Loucy (cell line): ENCODE measurements around the gene IFNL1.

Experiments
- H2AFZ ChIP-seq: fragments of 200-600 bp; sonication (generic); 2 replicates; pipeline ENCODE4 v1.6.0; 2016; ENCODE audit warnings: antibody characterized with exemption, mild to moderate bottlenecking, low read length, moderate library complexity
- H3F3A ChIP-seq: fragments of 200-600 bp; 2 replicates; pipeline ENCODE4 v1.6.0; 2016; ENCODE audit warnings: antibody characterized with exemption, low read depth, mild to moderate bottlenecking
- H3K27me3 ChIP-seq: fragments of 200-600 bp; sonication (generic); 2 replicates; pipeline ENCODE4 v1.6.1; 2014; ENCODE audit warnings: low read length, mild to moderate bottlenecking; ENCODE audit not compliant: insufficient read depth, poor library complexity, severe bottlenecking
- H3K36me3 ChIP-seq: fragments of 200-600 bp; sonication (generic); 2 replicates; pipeline ENCODE4 v1.6.1; 2016; ENCODE audit warnings: low read length; ENCODE audit not compliant: insufficient read depth
- H3K4me1 ChIP-seq: fragments of 200-600 bp; sonication (generic); 2 replicates; pipeline ENCODE4 v1.5.1; 2014; ENCODE audit warnings: low read length, mild to moderate bottlenecking; ENCODE audit not compliant: insufficient read depth, poor library complexity, severe bottlenecking
- H3K4me2 ChIP-seq: fragments of 200-600 bp; sonication (generic); 2 replicates; pipeline ENCODE4 v1.6.0; 2014; ENCODE audit warnings: antibody characterized with exemption, low read length, low read depth, mild to moderate bottlenecking; ENCODE audit not compliant: poor library complexity, severe bottlenecking
- H3K4me3 ChIP-seq: fragments of 200-600 bp; sonication (generic); 2 replicates; pipeline ENCODE4 v1.5.1; 2014; ENCODE audit warnings: low read length, mild to moderate bottlenecking, mixed read lengths; ENCODE audit not compliant: poor library complexity, severe bottlenecking
- H3K79me2 ChIP-seq: fragments of 200-600 bp; sonication (generic); 2 replicates; pipeline ENCODE4 v1.6.1; 2014; ENCODE audit warnings: low read length; ENCODE audit not compliant: insufficient read depth
- H3K9ac ChIP-seq: fragments of 200-600 bp; sonication (generic); 2 replicates; pipeline ENCODE4 v1.6.0; 2014; ENCODE audit warnings: mild to moderate bottlenecking, low read depth, low read length, moderate library complexity; ENCODE audit not compliant: poor library complexity, severe bottlenecking
- H3K9me2 ChIP-seq: fragments of 200-600 bp; sonication (generic); replicated peaks from 2 replicates; pipeline ENCODE4 v1.6.1; 2016; ENCODE audit warnings: low read depth, low read length, mixed read lengths
- H3K9me3 ChIP-seq: fragments of 200-600 bp; sonication (generic); 2 replicates; pipeline ENCODE4 v1.6.1; 2014; ENCODE audit warnings: mild to moderate bottlenecking, antibody characterized with exemption, low read length, low read depth; ENCODE audit not compliant: insufficient read depth
- H4K20me1 ChIP-seq: fragments of 200-600 bp; sonication (generic); 2 replicates; pipeline ENCODE4 v1.6.0; 2014; ENCODE audit warnings: antibody characterized with exemption, low read length, mild to moderate bottlenecking; ENCODE audit not compliant: insufficient read depth, poor library complexity, severe bottlenecking
- EZH2phosphoT487 ChIP-seq: fragments of 200-600 bp; IDR thresholded peaks from 2 replicates; pipeline ENCODE4 v1.6.1; 2018; ENCODE audit warnings: antibody characterized with exemption, mild to moderate bottlenecking, moderate library complexity, borderline replicate concordance
- TF ChIP-seq, protein P1 (sequence below): fragments of 200-600 bp; sonication (generic); conservative IDR thresholded peaks from 2 replicates; pipeline ENCODE4 v1.5.1; 2014; ENCODE audit warnings: mild to moderate bottlenecking, antibody characterized with exemption, low read length

The IFNL1 gene

DNA sequence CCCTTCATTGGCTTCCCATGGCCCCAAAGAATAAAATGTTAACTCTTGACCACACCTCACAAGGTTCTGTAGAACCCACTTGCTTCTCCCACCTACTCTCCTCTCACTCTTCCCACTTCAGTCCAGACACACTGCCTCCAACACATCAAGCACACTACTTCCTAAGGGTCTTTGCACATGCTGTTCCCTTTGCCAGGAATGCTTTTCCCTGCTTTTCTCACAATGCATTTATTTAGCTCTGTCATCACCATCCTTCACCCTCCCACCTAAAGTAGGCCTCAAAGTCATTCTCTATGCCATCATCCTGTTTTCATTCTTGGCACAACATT is 7.9 kb downstream of the IFNL1 start:
- Histone ChIP-seq H3K9me3 (no peaks in the 10 kb centered on the region), H2AFZ (no peak overlapping the region), H3K9ac (no peak overlapping the region), H3K4me3 (no peak overlapping the region), H3K79me2 (no peaks in the 10 kb centered on the region), H3K4me2 (no peak overlapping the region), H3K27me3 (no peaks in the 10 kb centered on the region), H3F3A (no peaks in the 10 kb centered on the region), H3K4me1 (no peaks in the 10 kb centered on the region), H3K36me3 (no peaks in the 10 kb centered on the region; the same call in 1 of the 2 replicates), H4K20me1 (no peaks in the 10 kb centered on the region), H3K9me2 (no peaks in the 10 kb centered on the region)
- TF ChIP-seq EZH2phosphoT487, result no peak
- TF ChIP-seq, protein P1, sequence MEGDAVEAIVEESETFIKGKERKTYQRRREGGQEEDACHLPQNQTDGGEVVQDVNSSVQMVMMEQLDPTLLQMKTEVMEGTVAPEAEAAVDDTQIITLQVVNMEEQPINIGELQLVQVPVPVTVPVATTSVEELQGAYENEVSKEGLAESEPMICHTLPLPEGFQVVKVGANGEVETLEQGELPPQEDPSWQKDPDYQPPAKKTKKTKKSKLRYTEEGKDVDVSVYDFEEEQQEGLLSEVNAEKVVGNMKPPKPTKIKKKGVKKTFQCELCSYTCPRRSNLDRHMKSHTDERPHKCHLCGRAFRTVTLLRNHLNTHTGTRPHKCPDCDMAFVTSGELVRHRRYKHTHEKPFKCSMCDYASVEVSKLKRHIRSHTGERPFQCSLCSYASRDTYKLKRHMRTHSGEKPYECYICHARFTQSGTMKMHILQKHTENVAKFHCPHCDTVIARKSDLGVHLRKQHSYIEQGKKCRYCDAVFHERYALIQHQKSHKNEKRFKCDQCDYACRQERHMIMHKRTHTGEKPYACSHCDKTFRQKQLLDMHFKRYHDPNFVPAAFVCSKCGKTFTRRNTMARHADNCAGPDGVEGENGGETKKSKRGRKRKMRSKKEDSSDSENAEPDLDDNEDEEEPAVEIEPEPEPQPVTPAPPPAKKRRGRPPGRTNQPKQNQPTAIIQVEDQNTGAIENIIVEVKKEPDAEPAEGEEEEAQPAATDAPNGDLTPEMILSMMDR, result no peak

DNA sequence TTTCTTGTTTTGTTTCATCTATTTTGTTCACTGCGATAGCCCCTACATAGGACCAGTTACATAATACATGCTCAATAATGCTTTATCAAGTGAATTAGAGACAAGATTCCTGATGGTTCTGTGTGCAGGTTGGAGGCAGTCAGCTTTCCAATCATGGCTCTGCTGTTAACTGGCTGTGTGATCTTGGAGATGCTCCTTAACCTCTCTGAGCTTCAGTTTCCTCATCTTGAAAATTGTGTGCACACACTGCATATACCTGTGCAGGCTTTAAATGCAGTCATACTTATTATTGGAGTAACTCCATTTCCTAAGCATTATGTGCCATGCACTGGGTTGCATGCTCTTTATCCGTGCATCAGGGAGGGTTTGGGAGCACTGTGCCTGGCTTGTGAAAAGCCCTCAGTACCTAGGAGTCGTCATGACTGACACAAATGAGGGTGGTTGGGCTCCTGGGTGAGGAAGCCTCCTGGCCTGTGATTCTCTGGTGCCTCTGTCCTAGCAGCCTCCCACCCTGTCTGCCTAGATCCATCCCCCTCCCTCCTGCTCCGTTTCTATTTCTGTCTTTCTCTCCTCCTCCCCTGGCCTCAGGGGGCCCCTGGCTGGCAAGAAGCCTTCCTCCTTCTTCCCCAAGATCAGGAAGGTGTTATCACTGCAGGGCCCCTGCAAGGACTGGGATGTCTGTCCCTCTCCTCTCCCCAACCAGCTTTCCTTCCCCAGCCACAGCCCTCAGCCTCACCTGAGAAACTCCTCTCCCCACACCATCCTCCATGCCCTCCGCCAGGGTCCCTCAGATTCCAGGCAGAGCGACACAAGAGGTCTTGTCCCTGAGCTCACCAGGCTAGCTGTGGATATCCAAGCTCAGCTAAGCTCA is 8.7 kb downstream of the IFNL1 start:
- TF ChIP-seq, protein P1, result no peak
- TF ChIP-seq EZH2phosphoT487, result no peak
- no peaks in the 10 kb centered on the region for H4K20me1 ChIP-seq
- no peak overlapping the region for H3K4me3 ChIP-seq
- no peaks in the 10 kb centered on the region for H3F3A ChIP-seq
- H3K9me3 ChIP-seq, result no peaks in the 10 kb centered on the region
- no peaks in the 10 kb centered on the region for H3K4me1 ChIP-seq
- H2AFZ ChIP-seq, result no peak overlapping the region
- H3K9me2 ChIP-seq, result no peaks in the 10 kb centered on the region
- H3K9ac ChIP-seq, result no peak overlapping the region
- H3K4me2 ChIP-seq, result no peak overlapping the region
- H3K79me2 ChIP-seq, result no peaks in the 10 kb centered on the region
- no peaks in the 10 kb centered on the region for H3K27me3 ChIP-seq
- no peaks in the 10 kb centered on the region; the same call in 1 of the 2 replicates for H3K36me3 ChIP-seq

DNA sequence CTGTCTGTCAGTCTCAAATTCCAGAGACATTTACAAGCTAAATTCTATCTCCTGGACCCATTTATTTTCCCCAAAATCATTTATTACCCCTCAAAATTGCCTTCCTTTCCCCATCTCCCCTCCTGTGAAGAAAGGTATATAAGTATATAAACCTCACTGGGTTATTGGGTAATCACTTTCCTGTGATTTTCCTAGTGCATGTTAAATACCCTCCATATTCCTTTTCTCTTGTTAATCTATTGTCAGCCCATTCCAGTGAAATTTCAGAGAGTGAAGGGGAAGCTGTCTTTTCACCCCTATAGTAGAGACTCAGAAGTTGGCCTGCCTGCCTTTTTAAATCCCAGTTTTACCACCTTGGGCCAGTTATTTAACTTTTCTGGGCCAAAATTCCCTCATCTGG is 9.9 kb downstream of the IFNL1 start:
- Histone ChIP-seq H3K4me2 (no peak overlapping the region), H3K36me3 (no peaks in the 10 kb centered on the region; the same call in 1 of the 2 replicates), H3K27me3 (no peaks in the 10 kb centered on the region), H3K9me2 (no peaks in the 10 kb centered on the region), H3K79me2 (no peaks in the 10 kb centered on the region), H3K9me3 (no peaks in the 10 kb centered on the region), H3K9ac (no peak overlapping the region), H4K20me1 (no peaks in the 10 kb centered on the region), H3F3A (no peaks in the 10 kb centered on the region), H3K4me1 (peaks cover 6% of the 10 kb centered on the region), H2AFZ (no peak overlapping the region), H3K4me3 (no peak overlapping the region)
- TF ChIP-seq EZH2phosphoT487, result no peak
- TF ChIP-seq, protein P1, result no peak
